Measurements from ENCODE around the gene SNN.

SNN gene

GRCh38 chr16:11668623-11669379, 546 bp downstream of the SNN start:
- no peak for DNase-seq

- no peak for DNase-seq
Measured at GRCh38 chr16:11669380-11670146, 1.3 kb downstream of the SNN start.

GRCh38 chr16:11670171-11671131, 2.2 kb downstream of the SNN start:
- DNase-seq, result no peak

DNA sequence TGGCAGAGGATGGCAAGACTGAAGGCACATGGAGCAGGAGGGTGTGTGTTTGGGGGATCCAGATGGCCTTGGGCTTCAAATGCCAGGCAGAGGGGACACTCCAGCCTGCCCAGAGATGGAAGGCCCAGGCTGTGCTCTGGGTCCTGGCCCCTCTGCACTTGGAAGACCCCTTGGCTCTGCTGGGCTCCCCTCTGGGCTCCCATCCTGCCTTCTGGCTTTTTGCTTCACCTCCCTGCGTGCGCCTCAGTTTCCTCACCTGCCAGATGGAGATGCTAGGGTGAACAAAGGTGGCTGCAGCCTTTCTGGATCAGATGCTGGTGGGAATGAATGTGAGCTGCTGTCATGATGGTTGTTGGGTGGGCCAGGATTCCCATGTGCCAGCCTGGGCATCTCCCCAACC, 3.0 kb downstream of the SNN start:
- no peak for DNase-seq

GRCh38 chr16:11671676-11672075, 3.4 kb downstream of the SNN start:
- DNase-seq, result no peak

DNA sequence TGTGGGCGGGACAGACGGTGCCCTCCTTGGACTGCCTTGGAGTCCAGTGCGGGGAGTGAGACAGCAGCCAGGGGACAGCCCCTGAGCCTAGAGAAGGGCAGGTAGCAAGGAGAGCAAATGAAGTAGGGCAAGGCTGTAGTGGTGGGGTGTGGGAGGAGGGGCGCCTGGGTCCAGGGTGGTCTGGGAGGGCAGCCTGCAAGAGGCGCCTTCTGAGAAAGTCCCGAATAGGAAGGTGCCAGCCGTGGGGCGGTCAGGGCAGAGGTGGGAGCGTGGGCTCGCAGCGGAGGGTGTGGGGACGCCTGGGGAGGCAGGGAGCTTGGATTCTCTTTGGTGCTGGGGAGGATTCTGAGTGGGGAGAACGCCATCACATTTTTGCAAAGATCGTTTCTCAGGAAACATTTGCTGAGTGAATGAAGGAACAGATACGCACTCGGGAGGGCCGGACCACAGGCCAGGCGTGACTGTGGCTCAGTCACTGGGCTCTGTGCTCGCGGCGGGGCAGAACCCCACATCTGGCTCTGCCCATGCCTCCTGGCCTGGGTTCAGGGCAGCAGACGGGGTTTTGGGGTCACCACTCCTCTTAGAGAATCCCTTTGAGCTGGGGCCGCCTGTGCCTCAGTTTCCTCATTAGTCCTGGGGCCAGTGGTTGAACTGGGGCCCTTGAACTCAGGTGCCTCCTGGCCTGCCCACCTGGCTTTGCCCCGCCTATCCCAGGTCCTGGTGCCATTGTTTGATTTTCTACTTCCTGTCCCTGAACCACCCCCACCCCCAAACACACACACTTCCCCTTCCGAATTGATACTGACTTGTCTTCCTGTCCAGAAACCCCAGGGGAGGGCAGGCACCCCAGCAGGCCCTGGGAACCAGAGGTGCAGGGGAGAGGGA, 4.2 kb downstream of the SNN start:
- no peak for DNase-seq

DNA sequence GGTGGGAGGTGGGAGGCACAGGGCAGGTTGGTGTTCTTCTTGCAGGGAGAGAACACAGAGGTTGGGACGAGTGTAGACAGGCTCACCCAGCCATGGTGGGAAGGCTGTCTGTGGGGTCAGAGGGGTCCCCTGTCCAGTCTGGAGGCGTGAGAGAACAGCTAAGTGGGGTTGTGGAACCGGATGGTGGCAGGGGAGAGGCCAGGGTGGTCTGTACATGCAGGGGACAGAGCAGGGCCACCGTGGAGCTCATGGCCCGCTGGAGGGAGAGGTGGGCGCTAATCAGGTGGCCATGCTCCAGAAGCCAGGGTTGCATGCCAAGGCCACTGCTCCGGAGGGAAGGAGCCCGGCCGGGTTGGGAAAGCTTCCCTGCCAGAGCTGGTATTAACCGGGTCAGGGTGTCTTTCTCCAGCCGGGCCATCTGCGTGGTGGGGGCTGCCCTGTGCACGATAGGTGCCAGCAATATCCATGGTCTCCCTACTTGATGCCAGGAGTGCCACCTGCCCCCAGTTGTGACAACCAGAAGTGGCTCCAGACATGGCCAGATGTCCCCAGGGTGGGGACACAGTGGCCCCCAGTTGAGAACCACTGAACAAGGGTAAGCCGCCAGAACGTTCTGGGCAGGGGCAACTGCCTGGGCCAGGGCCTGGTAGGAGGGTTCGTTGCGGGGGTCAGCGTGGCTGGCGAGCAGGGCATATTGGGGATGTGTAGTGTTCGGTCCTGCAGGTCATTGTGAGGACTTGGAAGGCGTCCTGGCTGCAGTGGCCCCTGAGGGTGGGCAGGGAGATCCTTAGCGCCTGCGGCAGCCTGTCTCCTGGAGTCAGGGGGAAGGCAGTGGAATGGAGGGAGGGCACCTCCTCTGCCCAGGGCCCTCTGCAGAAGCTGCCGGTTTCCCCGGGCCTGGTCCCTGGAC, 5.1 kb downstream of the SNN start:
- no peak for DNase-seq

DNA sequence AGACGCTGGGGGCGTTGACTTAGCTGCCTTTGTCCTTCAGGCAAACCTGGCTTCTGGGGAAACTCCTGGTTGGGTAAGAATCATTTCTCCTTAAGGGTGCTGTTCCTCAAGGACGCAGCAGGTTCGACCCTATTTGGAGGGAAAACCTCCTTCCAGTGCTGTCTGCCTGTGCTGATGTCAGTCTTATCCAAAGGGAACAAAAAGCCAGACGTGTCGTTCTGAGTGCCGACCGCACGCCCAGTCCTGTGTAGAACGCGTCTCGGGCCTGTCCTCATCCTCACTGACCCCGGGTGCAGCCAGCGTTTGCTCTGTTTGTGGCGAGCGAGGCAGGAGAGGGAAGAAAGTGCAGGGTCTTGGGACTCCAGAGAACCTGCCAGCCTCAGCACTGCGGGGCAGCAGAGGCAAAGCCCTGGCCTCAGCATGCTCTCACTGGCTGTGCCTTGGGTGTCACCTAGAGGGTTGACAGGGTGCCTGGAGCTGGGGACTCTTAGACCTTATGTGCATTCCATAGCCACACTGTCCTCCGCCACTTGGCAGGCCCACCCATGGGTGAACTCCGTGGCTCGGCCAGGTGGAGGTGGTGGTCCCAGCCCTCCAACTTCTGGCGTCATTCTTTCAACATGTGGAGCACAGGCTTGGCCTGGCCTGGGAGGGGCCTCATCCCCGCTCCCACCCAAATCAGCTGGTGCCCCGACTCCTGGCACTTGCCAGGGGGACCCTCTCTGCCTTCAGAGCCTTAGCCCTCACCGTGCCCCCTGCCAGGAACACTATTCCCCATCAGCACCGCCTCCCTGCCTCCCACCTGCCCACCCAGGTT, 6.0 kb downstream of the SNN start:
- DNase-seq, result no peak

DNA sequence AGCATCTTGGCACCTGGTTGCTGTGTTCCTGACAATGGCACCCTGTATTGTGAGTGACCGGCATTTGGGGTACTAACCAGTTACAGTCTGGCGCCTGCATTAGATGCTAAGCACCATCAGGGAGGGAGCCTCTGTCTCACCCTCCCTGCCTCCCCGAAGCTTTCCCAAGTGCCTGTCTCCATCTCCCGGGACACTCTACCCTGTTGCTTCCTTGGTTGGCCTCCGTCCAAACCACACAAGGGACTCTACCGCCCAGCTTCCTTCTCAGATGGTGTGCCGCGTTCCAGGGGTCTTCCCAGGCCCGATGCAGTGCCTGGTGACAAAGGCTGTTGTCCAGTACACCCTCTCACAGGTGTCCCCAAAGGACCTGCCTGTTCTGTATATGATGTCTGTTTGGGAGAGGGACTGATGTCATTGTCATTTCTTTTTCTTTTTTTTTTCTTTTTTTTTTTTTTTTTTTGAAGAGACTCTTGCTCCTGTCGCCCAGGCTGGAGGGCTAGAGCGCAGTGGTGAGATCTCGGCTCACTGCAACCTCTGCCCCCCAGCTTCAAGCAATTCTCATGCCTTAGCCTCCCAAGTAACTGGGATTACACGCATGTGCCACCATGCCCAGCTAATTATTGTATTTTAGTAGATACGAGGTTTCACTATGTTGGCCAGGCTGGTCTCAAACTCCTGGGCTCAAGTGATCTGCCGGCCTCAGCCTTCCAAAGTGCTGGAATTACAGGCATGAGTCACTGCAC, 6.7 kb downstream of the SNN start:
- no peak for DNase-seq

GRCh38 chr16:11675561-11676511, 7.6 kb downstream of the SNN start:
- peak in 1 of 2 experiments; percentile 60 for DNase-seq

GRCh38 chr16:11676799-11677198, 8.5 kb downstream of the SNN start:
- DNase-seq, result no peak

- no peak for DNase-seq
Measured at GRCh38 chr16:11677451-11677951, 9.2 kb downstream of the SNN start.

GRCh38 chr16:11677959-11678881, 10.0 kb downstream of the SNN start:
- DNase-seq, result no peak

DNA sequence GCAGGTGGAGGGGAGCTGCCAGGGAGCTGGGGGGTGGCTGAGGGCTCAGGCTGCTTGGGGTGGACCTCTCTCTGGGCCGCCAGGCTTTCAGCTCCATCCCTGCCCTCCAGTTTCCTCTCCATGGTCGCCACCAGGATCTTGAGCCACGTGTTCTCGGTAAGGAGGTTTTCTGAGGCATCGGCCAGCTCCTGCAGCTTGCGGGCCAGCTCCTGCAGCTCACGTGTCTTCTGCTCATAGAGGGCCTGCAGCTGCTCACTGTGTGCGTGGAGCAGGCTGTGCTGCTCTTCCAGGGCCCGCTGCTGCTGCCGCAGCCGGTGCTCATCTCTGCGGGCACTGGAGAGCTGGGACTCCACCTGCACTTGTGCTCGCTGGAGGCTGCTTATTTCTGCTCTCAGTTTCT, 11.0 kb downstream of the SNN start:
- peak; percentile 41 to 45 for DNase-seq

DNA sequence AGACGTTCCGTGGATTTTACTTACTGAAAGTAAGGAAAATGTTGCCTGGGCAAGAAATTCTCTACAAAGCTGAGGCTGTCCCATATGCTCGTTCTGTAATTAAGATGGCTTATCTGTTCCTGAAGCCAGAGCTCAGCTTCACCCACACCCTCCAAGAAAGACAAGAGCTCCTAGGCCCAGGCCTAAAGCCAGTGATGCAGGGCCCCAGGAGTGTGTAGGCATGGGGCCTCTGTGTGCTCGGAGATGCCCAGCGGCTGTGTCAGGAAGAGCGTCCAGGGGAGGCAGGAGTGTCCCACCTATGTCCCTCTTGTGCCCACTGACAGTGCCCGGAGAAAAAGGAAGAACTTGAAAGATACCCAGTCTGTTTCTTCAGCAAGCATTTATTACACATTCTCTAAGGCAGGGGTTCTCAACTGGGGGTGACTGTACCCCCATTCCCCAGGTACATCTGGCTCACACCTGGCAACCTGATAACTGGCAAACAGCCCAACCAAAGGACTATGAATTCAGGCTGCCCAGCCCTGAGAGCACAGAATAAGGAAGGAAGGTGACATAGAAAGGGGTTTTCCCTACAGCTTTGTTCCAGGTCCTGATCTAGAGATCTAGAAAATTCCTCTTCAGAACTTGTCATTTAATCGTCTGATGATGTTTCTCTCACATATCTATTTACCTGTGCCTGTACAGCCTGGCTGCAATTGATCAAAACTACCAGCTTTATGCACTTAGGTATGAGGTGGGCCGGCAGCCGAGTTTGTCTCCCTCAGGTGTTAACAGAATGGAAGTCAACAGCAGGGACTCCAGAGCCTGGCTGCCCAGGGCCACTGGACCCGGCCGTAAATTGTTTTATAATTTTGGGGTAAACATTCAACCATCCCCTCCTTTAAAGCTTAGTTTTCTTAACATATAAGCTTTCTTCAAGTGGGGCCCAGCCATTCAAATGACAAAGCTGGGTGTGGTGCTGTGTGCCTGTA, 12.0 kb downstream of the SNN start:
- no peak for DNase-seq

GRCh38 chr16:11681556-11681955, 13.3 kb downstream of the SNN start:
- DNase-seq, result no peak
